Peyer's patch (tissue), 4 donors: ENCODE data around the gene SORBS2.

Source experiments
- POLR2A ChIP-seq, 2 donors: fragments of 450-650 bp; IDR thresholded peaks; one replicate each; pipeline ENCODE4 v1.5.1; 2017; ENCODE audit warnings: antibody characterized with exemption in 2 of 2, mild to moderate bottlenecking in 2 of 2, moderate library complexity in 2 of 2
- TF ChIP-seq, protein P1 (sequence below), 6 experiments: fragments of 450-650 bp in 4 of 6; fragments of 200-600 bp in 2 of 6; sonication (generic) in 1 of 6; IDR thresholded peaks; one replicate each; pipeline ENCODE4 v1.5.1; 2017 to 2019; ENCODE audit warnings: antibody characterized with exemption in 6 of 6, mild to moderate bottlenecking in 3 of 6, moderate library complexity in 1 of 6

DNA sequence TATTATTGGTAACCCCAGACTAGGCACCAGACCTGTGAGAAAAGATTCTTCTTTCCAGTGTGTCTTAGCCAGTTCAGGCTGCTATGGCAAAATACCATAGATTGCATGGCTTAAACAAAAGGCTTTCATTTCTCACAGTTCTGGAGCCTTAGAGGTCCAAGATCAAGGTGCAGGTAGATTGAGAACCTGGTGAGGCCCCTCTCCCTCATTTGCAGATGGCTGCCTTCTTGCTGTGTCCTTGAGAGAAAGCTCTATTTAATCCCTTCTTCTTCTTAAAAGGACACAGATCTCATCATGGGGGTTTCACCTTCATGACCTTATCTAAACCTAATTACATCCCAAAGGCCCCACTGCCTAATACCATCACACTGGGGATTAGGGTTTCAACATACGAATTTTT is 273.2 kb downstream of the SORBS2 start:
- TF ChIP-seq, protein P1, sequence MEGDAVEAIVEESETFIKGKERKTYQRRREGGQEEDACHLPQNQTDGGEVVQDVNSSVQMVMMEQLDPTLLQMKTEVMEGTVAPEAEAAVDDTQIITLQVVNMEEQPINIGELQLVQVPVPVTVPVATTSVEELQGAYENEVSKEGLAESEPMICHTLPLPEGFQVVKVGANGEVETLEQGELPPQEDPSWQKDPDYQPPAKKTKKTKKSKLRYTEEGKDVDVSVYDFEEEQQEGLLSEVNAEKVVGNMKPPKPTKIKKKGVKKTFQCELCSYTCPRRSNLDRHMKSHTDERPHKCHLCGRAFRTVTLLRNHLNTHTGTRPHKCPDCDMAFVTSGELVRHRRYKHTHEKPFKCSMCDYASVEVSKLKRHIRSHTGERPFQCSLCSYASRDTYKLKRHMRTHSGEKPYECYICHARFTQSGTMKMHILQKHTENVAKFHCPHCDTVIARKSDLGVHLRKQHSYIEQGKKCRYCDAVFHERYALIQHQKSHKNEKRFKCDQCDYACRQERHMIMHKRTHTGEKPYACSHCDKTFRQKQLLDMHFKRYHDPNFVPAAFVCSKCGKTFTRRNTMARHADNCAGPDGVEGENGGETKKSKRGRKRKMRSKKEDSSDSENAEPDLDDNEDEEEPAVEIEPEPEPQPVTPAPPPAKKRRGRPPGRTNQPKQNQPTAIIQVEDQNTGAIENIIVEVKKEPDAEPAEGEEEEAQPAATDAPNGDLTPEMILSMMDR (IDR thresholded peaks at IDR 0.05): no peak
- TF ChIP-seq POLR2A (IDR thresholded peaks at IDR 0.05): no peak
